A673 (cell line): ENCODE data around the gene UBA6.

Experiments used
- EZH2 ChIP-seq: fragments of 200-600 bp; sonication (generic); IDR thresholded peaks from 2 replicates; pipeline ENCODE4 v1.6.1; 2017; ENCODE audit warnings: borderline replicate concordance, low read depth, mild to moderate bottlenecking, mixed read lengths, antibody characterized with exemption, low read length; ENCODE audit not compliant: poor library complexity, severe bottlenecking
- TF ChIP-seq, protein P1 (sequence below): fragments of 300-800, 200-600 bp; sonication (generic); conservative IDR thresholded peaks from 2 replicates; pipeline ENCODE4 v1.5.1; 2017; ENCODE audit warnings: low read depth, mild to moderate bottlenecking, antibody characterized with exemption, low read length, moderate library complexity, mixed read lengths

DNA sequence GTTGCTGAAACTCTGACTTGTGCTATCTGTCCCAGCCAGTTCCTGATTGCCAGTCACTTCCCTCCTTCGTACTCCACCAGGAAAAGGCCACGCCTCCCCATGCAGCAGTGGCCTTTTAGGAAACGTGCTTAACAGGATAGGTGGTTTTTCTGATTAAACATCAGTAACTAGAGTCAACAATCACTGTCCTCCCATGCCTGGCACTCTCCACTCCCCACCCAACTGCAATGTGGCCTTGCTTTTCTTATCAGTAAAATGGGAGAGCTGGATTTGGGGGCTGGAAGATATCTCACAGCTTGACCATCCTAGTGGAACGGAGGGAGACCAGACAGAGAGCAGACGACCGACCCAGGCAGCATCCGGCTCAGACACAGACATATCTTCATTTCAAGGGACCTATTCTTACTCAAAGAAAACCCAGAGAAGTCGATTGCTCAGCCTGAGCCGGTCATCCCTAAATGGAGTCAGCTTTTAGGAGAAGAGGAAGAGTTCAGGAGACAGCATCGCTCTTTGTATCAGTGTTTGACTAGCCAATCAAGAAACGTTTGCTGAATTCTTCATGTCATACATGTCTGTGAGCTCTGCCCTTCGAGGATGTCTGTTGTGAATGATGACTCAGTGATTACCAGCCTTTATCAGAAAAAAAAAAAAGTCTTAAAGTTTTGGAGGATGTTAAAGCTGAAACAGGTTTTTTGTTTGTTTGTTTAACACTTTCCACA, 12.7 kb upstream of the UBA6 start:
- TF ChIP-seq, protein P1, sequence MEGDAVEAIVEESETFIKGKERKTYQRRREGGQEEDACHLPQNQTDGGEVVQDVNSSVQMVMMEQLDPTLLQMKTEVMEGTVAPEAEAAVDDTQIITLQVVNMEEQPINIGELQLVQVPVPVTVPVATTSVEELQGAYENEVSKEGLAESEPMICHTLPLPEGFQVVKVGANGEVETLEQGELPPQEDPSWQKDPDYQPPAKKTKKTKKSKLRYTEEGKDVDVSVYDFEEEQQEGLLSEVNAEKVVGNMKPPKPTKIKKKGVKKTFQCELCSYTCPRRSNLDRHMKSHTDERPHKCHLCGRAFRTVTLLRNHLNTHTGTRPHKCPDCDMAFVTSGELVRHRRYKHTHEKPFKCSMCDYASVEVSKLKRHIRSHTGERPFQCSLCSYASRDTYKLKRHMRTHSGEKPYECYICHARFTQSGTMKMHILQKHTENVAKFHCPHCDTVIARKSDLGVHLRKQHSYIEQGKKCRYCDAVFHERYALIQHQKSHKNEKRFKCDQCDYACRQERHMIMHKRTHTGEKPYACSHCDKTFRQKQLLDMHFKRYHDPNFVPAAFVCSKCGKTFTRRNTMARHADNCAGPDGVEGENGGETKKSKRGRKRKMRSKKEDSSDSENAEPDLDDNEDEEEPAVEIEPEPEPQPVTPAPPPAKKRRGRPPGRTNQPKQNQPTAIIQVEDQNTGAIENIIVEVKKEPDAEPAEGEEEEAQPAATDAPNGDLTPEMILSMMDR = no peak
- TF ChIP-seq EZH2 = no peak
